ENCODE data around the gene RPL34.

Gene RPL34

GRCh38 chr4:108620101-108620932, at the start of gene RPL34:
TSS of gene RPL34 (plus strand) at chr4:108620576. CDS start at chr4:108621960, 1,384 bp downstream.
- Histone ChIP-seq H3K4me3 (ENCODE audit: low read depth, low read length) (peak within 1 kb of the TSS; percentile 84), H3K36me3 (ENCODE audit: control insufficient read depth in 2 of 2, insufficient read depth in 1 of 2, low read length in 2 of 2) (peaks cover 17 to 46% of the 10 kb centered on the region in 2 experiments), H3K4me1 (ENCODE audit: control insufficient read depth, insufficient read depth, low read length) (no peaks in the 10 kb centered on the region), H3K27ac (ENCODE audit: extremely low read depth, low read depth, low read length) (peak within 1 kb of the TSS; percentile 90), H3K9me3 (ENCODE audit: control insufficient read depth, insufficient read depth, low read depth, low read length) (no peaks in the 10 kb centered on the region)
- ChIA-PET CTCF (no interaction called here), POLR2A (interaction anchor here (0.8 to 2.0 kb wide), 5 partner anchors 10 to 31 kb away, joined by 3 to 7 read pairs (median 4); partner anchors contain the start of gene OSTC)
- TF ChIP-seq, protein P1, sequence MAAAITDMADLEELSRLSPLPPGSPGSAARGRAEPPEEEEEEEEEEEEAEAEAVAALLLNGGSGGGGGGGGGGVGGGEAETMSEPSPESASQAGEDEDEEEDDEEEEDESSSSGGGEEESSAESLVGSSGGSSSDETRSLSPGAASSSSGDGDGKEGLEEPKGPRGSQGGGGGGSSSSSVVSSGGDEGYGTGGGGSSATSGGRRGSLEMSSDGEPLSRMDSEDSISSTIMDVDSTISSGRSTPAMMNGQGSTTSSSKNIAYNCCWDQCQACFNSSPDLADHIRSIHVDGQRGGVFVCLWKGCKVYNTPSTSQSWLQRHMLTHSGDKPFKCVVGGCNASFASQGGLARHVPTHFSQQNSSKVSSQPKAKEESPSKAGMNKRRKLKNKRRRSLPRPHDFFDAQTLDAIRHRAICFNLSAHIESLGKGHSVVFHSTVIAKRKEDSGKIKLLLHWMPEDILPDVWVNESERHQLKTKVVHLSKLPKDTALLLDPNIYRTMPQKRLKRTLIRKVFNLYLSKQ (tag by site-specific recombination; IDR thresholded peaks at IDR 0.05; ENCODE audit: borderline replicate concordance) = no peak
- no peak for TF ChIP-seq ZNF530 (tag by site-specific recombination; IDR thresholded peaks at IDR 0.05; ENCODE audit: low read depth)
- TF ChIP-seq ZBTB8A (tag by site-specific recombination; IDR thresholded peaks at IDR 0.05) = peak; percentile 64
- TF ChIP-seq, protein P2, sequence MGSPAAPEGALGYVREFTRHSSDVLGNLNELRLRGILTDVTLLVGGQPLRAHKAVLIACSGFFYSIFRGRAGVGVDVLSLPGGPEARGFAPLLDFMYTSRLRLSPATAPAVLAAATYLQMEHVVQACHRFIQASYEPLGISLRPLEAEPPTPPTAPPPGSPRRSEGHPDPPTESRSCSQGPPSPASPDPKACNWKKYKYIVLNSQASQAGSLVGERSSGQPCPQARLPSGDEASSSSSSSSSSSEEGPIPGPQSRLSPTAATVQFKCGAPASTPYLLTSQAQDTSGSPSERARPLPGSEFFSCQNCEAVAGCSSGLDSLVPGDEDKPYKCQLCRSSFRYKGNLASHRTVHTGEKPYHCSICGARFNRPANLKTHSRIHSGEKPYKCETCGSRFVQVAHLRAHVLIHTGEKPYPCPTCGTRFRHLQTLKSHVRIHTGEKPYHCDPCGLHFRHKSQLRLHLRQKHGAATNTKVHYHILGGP (tag by site-specific recombination; IDR thresholded peaks at IDR 0.05) = no peak
- no peak for TF ChIP-seq ZNF426 (tag by site-specific recombination; IDR thresholded peaks at IDR 0.05)
- TF ChIP-seq ZNF707 (tag by site-specific recombination; IDR thresholded peaks at IDR 0.05) = no peak
- TF ChIP-seq, protein P3, sequence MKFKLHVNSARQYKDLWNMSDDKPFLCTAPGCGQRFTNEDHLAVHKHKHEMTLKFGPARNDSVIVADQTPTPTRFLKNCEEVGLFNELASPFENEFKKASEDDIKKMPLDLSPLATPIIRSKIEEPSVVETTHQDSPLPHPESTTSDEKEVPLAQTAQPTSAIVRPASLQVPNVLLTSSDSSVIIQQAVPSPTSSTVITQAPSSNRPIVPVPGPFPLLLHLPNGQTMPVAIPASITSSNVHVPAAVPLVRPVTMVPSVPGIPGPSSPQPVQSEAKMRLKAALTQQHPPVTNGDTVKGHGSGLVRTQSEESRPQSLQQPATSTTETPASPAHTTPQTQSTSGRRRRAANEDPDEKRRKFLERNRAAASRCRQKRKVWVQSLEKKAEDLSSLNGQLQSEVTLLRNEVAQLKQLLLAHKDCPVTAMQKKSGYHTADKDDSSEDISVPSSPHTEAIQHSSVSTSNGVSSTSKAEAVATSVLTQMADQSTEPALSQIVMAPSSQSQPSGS (tag by site-specific recombination; IDR thresholded peaks at IDR 0.05; ENCODE audit: low read depth) = no peak
- no peak for TF ChIP-seq ZNF560 (tag by site-specific recombination; IDR thresholded peaks at IDR 0.05; ENCODE audit: borderline replicate concordance)
- no peak for TF ChIP-seq ZNF19 (tag by site-specific recombination; IDR thresholded peaks at IDR 0.05; ENCODE audit: low read depth)
- TF ChIP-seq, protein P4, sequence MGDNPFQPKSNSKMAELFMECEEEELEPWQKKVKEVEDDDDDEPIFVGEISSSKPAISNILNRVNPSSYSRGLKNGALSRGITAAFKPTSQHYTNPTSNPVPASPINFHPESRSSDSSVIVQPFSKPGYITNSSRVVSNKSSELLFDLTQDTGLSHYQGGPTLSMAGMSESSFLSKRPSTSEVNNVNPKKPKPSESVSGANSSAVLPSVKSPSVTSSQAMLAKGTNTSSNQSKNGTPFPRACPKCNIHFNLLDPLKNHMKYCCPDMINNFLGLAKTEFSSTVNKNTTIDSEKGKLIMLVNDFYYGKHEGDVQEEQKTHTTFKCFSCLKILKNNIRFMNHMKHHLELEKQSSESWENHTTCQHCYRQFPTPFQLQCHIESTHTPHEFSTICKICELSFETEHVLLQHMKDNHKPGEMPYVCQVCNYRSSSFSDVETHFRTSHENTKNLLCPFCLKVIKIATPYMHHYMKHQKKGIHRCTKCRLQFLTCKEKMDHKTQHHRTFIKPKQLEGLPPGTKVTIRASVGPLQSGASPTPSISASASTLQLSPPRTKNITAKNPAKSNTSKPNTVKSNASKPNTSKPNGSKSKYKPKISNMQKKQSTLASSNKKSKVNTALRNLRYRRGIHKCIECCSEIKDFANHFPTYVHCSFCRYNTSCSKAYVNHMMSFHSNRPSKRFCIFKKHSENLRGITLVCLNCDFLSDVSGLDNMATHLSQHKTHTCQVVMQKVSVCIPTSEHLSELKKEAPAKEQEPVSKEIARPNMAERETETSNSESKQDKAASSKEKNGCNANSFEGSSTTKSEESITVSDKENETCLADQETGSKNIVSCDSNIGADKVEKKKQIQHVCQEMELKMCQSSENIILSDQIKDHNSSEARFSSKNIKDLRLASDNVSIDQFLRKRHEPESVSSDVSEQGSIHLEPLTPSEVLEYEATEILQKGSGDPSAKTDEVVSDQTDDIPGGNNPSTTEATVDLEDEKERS (tag by site-specific recombination; IDR thresholded peaks at IDR 0.05) = no peak
- no peak for TF ChIP-seq ZNF114 (tag by site-specific recombination; IDR thresholded peaks at IDR 0.05)
- peak; percentile 78; the same call in 1 of the 2 replicates for TF ChIP-seq ZNF394 (tag by site-specific recombination; IDR thresholded peaks at IDR 0.05; ENCODE audit: borderline replicate concordance)
- TF ChIP-seq KLF9 (tag by site-specific recombination; IDR thresholded peaks at IDR 0.05; ENCODE audit: low read depth) = peak; percentile 83
- no peak for TF ChIP-seq ZNF558 (tag by site-specific recombination; IDR thresholded peaks at IDR 0.05)
- TF ChIP-seq, protein P5, sequence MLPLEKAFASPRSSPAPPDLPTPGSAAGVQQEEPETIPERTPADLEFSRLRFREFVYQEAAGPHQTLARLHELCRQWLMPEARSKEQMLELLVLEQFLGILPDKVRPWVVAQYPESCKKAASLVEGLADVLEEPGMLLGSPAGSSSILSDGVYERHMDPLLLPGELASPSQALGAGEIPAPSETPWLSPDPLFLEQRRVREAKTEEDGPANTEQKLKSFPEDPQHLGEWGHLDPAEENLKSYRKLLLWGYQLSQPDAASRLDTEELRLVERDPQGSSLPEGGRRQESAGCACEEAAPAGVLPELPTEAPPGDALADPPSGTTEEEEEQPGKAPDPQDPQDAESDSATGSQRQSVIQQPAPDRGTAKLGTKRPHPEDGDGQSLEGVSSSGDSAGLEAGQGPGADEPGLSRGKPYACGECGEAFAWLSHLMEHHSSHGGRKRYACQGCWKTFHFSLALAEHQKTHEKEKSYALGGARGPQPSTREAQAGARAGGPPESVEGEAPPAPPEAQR (tag by site-specific recombination; IDR thresholded peaks at IDR 0.05) = no peak
- TF ChIP-seq HOXA7 (CRISPR knock-in tag; IDR thresholded peaks at IDR 0.05; ENCODE audit: borderline replicate concordance) = no peak
- TF ChIP-seq MZF1 (tag by site-specific recombination; IDR thresholded peaks at IDR 0.05; ENCODE audit: borderline replicate concordance) = no peak
- TF ChIP-seq, protein P6, sequence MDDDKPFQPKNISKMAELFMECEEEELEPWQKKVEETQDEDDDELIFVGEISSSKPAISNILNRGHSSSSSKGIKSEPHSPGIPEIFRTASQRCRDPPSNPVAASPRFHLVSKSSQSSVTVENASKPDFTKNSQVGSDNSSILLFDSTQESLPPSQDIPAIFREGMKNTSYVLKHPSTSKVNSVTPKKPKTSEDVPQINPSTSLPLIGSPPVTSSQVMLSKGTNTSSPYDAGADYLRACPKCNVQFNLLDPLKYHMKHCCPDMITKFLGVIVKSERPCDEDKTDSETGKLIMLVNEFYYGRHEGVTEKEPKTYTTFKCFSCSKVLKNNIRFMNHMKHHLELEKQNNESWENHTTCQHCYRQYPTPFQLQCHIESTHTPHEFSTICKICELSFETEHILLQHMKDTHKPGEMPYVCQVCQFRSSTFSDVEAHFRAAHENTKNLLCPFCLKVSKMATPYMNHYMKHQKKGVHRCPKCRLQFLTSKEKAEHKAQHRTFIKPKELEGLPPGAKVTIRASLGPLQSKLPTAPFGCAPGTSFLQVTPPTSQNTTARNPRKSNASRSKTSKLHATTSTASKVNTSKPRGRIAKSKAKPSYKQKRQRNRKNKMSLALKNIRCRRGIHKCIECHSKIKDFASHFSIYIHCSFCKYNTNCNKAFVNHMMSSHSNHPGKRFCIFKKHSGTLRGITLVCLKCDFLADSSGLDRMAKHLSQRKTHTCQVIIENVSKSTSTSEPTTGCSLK (tag by site-specific recombination; IDR thresholded peaks at IDR 0.05) = no peak
- TF ChIP-seq, protein P7, sequence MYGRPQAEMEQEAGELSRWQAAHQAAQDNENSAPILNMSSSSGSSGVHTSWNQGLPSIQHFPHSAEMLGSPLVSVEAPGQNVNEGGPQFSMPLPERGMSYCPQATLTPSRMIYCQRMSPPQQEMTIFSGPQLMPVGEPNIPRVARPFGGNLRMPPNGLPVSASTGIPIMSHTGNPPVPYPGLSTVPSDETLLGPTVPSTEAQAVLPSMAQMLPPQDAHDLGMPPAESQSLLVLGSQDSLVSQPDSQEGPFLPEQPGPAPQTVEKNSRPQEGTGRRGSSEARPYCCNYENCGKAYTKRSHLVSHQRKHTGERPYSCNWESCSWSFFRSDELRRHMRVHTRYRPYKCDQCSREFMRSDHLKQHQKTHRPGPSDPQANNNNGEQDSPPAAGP (tag by site-specific recombination; IDR thresholded peaks at IDR 0.05) = no peak
- TF ChIP-seq RBAK (tag by site-specific recombination; IDR thresholded peaks at IDR 0.05) = no peak
- TF ChIP-seq, protein P8, sequence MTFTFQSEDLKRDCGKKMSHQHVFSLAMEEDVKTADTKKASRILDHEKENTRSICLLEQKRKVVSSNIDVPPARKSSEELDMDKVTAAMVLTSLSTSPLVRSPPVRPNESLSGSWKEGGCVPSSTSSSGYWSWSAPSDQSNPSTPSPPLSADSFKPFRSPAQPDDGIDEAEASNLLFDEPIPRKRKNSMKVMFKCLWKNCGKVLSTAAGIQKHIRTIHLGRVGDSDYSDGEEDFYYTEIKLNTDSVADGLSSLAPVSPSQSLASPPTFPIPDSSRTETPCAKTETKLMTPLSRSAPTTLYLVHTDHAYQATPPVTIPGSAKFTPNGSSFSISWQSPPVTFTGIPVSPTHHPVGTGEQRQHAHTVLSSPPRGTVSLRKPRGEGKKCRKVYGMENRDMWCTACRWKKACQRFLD (tag by site-specific recombination; IDR thresholded peaks at IDR 0.05) = no peak
- no peak for TF ChIP-seq ZNF48 (tag by site-specific recombination; IDR thresholded peaks at IDR 0.05)
- TF ChIP-seq ZNF16 (tag by site-specific recombination; IDR thresholded peaks at IDR 0.05; ENCODE audit: low read depth) = no peak

Measured in HEK293 (cell line).